ENCODE results near the gene SNX32. TPM values are rescaled to one million over a fixed set of nuclear protein-coding genes. Genes with fewer than 3 reads are reported as not detected.
A peak's percentile ranks its signal among the peaks of the same experiment; 100 is the strongest.

SNX32 gene
- total and polyA plus RNA-seq, 9 of the 15 experiments (the other 6 are each of a cell fraction or from before 2014, with no cell fraction given) = 0.03 TPM; not detected in 7

DNA sequence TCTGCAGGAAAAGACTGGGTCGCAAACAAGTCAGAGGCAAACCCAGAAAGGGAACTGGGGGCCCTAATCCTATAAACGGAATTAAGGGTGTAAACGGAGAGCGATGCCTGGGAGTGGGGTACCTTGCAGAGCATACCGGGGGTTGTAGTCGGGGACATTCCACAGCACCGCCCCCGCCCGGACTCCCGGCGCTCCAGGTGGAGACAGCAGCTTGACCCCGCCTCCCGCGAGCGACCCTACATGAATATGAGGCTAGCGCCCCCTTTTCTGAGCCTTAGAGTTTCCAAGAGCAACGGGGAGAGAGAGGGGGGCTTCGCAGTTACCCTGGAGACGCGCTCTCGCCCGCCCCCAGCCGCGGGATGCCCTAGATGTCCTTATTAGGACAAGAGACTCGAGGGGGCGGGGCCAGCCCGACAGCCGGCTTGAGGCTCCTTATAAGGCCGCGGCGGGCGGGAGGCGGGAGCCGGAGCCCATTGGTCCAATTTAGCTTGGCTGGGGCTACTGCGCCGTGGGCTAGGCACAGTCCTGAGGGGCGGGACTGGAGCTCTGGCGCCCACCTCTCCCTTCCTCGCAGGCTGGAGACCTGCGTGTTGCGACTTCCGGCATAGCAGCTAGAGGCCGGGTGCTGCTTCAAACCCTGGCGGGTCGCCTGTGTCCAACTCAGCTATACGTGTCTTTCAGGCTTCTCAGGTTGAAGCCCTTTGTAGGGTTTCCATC, 25.5 kb downstream of the SNX32 start (continued):
- TF ChIP-seq NBN (IDR thresholded peaks at IDR 0.05; ENCODE audit: low read depth) (peak; percentile 15), ZNF232 (CRISPR knock-in tag; IDR thresholded peaks at IDR 0.05) (no peak), OTX1 (CRISPR knock-in tag; IDR thresholded peaks at IDR 0.05) (no peak), SPI1 (IDR thresholded peaks at IDR 0.05; ENCODE audit: borderline replicate concordance, low read depth, low read length) (0 out of 2 replicates have a peak, but pooled peaks have one; percentile 18), HDAC8 (tag; IDR thresholded peaks at IDR 0.05) (no peak), SIX5 (IDR thresholded peaks at IDR 0.05; ENCODE audit: borderline replicate concordance in 1 of 2, insufficient read depth in 1 of 2, low read depth in 1 of 2, low read length in 2 of 2) (no peak), PYGO2 (tag; IDR thresholded peaks at IDR 0.05) (no peak), POLR2AphosphoS2 (IDR thresholded peaks at IDR 0.05; ENCODE audit: low read length) (peak; percentile 85; the same call in 1 of the 2 replicates), ZNF431 (CRISPR knock-in tag; IDR thresholded peaks at IDR 0.05) (no peak), ZNF263 (CRISPR knock-in tag; IDR thresholded peaks at IDR 0.05; ENCODE audit: borderline replicate concordance) (no peak), XRCC3 (IDR thresholded peaks at IDR 0.05) (no peak), CTBP1 (IDR thresholded peaks at IDR 0.05; ENCODE audit: borderline replicate concordance) (no peak; the same call in 1 of the 2 replicates), PHF8 (IDR thresholded peaks at IDR 0.05; ENCODE audit: borderline replicate concordance, low read length) (peak; percentile 53; the same call in 1 of the 2 replicates), EZH2 (IDR thresholded peaks at IDR 0.05; ENCODE audit: borderline replicate concordance, low read depth, low read length) (no peak), ZNF79 (CRISPR knock-in tag; IDR thresholded peaks at IDR 0.05; ENCODE audit: low read depth) (no peak), ZNF766 (CRISPR knock-in tag; conservative IDR thresholded peaks at IDR 0.05) (peak; percentile 96), ZNF57 (CRISPR knock-in tag; IDR thresholded peaks at IDR 0.05) (no peak)
- TF ChIP-seq, protein P1, sequence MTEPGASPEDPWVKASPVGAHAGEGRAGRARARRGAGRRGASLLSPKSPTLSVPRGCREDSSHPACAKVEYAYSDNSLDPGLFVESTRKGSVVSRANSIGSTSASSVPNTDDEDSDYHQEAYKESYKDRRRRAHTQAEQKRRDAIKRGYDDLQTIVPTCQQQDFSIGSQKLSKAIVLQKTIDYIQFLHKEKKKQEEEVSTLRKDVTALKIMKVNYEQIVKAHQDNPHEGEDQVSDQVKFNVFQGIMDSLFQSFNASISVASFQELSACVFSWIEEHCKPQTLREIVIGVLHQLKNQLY (CRISPR knock-in tag; conservative IDR thresholded peaks at IDR 0.05) = no peak
- TF ChIP-seq, protein P2, sequence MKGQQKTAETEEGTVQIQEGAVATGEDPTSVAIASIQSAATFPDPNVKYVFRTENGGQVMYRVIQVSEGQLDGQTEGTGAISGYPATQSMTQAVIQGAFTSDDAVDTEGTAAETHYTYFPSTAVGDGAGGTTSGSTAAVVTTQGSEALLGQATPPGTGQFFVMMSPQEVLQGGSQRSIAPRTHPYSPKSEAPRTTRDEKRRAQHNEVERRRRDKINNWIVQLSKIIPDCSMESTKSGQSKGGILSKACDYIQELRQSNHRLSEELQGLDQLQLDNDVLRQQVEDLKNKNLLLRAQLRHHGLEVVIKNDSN (CRISPR knock-in tag; IDR thresholded peaks at IDR 0.05) = no peak
- TF ChIP-seq, protein P3, sequence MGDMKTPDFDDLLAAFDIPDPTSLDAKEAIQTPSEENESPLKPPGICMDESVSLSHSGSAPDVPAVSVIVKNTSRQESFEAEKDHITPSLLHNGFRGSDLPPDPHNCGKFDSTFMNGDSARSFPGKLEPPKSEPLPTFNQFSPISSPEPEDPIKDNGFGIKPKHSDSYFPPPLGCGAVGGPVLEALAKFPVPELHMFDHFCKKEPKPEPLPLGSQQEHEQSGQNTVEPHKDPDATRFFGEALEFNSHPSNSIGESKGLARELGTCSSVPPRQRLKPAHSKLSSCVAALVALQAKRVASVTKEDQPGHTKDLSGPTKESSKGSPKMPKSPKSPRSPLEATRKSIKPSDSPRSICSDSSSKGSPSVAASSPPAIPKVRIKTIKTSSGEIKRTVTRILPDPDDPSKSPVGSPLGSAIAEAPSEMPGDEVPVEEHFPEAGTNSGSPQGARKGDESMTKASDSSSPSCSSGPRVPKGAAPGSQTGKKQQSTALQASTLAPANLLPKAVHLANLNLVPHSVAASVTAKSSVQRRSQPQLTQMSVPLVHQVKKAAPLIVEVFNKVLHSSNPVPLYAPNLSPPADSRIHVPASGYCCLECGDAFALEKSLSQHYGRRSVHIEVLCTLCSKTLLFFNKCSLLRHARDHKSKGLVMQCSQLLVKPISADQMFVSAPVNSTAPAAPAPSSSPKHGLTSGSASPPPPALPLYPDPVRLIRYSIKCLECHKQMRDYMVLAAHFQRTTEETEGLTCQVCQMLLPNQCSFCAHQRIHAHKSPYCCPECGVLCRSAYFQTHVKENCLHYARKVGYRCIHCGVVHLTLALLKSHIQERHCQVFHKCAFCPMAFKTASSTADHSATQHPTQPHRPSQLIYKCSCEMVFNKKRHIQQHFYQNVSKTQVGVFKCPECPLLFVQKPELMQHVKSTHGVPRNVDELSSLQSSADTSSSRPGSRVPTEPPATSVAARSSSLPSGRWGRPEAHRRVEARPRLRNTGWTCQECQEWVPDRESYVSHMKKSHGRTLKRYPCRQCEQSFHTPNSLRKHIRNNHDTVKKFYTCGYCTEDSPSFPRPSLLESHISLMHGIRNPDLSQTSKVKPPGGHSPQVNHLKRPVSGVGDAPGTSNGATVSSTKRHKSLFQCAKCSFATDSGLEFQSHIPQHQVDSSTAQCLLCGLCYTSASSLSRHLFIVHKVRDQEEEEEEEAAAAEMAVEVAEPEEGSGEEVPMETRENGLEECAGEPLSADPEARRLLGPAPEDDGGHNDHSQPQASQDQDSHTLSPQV (IDR thresholded peaks at IDR 0.05) = no peak
- TF ChIP-seq, protein P4, sequence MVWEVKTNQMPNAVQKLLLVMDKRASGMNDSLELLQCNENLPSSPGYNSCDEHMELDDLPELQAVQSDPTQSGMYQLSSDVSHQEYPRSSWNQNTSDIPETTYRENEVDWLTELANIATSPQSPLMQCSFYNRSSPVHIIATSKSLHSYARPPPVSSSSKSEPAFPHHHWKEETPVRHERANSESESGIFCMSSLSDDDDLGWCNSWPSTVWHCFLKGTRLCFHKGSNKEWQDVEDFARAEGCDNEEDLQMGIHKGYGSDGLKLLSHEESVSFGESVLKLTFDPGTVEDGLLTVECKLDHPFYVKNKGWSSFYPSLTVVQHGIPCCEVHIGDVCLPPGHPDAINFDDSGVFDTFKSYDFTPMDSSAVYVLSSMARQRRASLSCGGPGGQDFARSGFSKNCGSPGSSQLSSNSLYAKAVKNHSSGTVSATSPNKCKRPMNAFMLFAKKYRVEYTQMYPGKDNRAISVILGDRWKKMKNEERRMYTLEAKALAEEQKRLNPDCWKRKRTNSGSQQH (CRISPR knock-in tag; IDR thresholded peaks at IDR 0.05) = no peak
